ENCODE data around the gene PLXNB1. TPM values are rescaled to one million over a fixed set of nuclear protein-coding genes. Genes with fewer than 3 reads are reported as not detected.

PLXNB1 gene
- total RNA-seq, 2 experiments from 2014 or later = 2.3 to 2.5 TPM

DNA sequence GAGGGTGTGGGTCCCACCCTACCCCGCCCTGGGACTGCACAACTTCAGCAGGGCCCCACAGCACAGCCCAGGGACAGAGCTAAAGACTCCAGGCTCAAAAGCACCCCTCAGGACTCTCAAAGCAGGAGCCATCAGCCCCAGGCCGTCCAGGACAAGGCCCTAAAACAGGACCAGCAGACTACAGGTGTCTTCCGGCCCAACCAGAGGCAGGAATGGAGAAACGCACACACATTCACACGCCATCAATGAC, 42.7 kb upstream of the PLXNB1 start:
- H3K27me3 Mint-ChIP-seq = no peaks in the 10 kb centered on the region
- POLR2A ChIA-PET = no interaction called here

DNA sequence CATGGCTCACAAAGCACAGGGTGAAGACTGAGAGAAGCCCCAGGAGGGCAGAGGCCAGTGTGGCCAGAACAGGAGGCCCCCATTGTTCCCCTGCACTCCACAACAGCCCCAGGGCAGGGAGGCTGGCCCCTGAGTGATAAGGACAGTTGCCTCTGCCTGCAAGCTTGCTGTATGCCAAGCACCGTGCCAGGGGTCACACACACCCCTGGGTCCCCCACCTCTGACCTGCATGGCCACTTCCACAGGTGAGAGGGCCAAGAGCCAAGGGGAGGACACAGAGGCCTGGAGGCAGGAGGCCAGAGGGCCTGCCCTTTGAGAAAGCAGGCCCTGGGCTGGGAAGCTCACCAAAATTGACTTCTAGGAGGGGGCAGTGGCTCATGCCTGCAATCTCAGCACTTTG, 40.4 kb upstream of the PLXNB1 start:
- CTCF ChIA-PET = interaction anchor here (0.9 to 6.5 kb wide), 3 partner anchors 24 to 37 kb away, joined by 3 to 34 read pairs (median 3); partner anchors contain the start of gene ATRIP
- Mint-ChIP-seq H3K4me1 (peaks cover 64% of the 10 kb centered on the region), H3K9me3 (no peaks in the 10 kb centered on the region), H3K27ac (peak overlapping the region; percentile 98), H3K27me3 (no peaks in the 10 kb centered on the region), H3K4me3 (peak overlapping the region; percentile 35), H3K36me3 (ENCODE audit: low read depth) (peaks cover 60% of the 10 kb centered on the region)
- no peak for DNase-seq
- POLR2A ChIA-PET = interaction anchor here (0.6 to 0.8 kb wide), 2 partner anchors 9 to 35 kb away, joined by 4 read pairs; no protein-coding TSS in a partner anchor

More for the DNA sequence above, 42.7 kb upstream of the PLXNB1 start:
- CTCF ChIA-PET = interaction anchor here (0.9 to 6.5 kb wide), 13 partner anchors 8 to 81 kb away, joined by 3 to 34 read pairs (median 3); partner anchors contain the start of genes CCDC51, PLXNB1 and TMA7
- peak overlapping the region; percentile 84 for H3K4me3 Mint-ChIP-seq
- H3K9me3 Mint-ChIP-seq = no peaks in the 10 kb centered on the region
- no peak for DNase-seq
- H3K27ac Mint-ChIP-seq = peak overlapping the region; percentile 98
- H3K36me3 Mint-ChIP-seq (ENCODE audit: low read depth) = peaks cover 46% of the 10 kb centered on the region
- H3K4me1 Mint-ChIP-seq = peaks cover 73% of the 10 kb centered on the region

DNA sequence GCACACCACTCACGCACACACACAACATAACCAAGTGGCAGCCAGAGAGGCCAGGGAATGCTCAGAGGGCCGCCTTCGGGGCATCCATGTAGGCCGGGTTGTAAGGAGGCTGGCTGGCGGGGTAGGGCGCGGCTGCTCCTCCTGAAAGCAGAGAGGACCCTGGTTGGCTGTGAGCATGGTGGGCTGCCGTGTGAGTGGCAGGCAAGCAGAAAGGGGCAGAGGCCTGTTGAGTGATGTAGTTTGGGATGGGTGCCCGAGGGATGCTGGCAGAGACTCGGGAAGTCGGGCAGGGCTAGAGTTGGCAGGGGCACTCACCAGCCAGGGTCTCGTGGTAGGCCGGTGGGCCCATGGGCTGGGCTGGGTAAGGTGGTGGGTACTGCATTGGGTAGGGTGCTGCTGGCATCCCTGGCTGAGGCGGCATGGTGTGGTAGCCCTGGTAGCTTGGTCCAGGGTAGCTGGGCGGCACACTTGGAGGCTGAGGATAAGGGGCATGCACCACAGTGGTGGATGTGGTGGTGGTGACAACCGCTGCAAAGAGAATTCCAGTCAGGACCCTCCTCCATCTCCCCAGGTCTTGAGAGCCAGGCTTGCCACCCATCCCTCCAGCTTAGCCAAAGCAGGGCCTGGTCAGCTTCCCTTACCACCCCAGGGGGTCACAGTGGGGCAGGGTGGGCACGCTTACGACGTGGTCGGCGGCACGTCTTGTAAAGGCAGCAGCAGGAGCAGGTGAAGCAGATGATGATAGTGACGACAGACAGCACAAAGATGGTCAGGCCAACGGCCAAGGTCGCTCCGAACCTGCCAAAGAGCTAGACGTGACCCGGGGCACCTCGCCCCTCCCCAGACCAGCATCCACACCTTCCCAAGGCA, 39.4 kb upstream of the PLXNB1 start:
- Mint-ChIP-seq H3K4me1 (peaks cover 59% of the 10 kb centered on the region), H3K27ac (peak overlapping the region; percentile 98), H3K9me3 (no peaks in the 10 kb centered on the region), H3K27me3 (no peaks in the 10 kb centered on the region), H3K36me3 (ENCODE audit: low read depth) (peaks cover 55% of the 10 kb centered on the region), H3K4me3 (peak overlapping the region; percentile 87)
- POLR2A ChIA-PET = interaction anchor here (0.5 kb wide), 1 partner anchor 23 kb away, joined by 3 read pairs; the partner anchor contains the start of gene ATRIP
- CTCF ChIA-PET = interaction anchor here (0.7 to 6.5 kb wide), 4 partner anchors 23 to 38 kb away, joined by 3 to 34 read pairs (median 3); partner anchors contain the start of gene ATRIP
- DNase-seq = no peak

DNA sequence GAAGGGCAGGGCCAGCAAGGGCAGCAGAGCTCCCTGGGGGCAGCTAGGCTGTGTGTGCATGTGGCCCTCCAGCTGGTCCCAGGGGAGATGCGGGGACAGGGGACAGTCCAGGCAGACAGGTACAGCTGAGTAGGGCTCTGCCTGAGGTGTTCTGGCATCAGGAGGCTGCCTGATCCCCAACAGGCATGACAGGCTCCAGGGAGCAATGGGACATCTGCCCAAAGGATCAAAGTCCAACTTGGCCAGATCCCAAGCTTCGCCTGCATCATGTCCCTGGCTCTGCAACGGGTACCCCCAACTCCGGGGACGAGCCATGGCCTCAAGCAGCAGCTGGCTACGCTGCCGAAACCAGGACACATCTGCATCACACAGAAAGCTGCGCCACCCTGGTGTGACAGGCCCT, 38.4 kb upstream of the PLXNB1 start:
- DNase-seq = no peak
- Mint-ChIP-seq H3K4me1 (peaks cover 52% of the 10 kb centered on the region), H3K27me3 (no peaks in the 10 kb centered on the region), H3K4me3 (peak overlapping the region; percentile 87), H3K36me3 (ENCODE audit: low read depth) (peaks cover 54% of the 10 kb centered on the region), H3K27ac (peak overlapping the region; percentile 97), H3K9me3 (no peaks in the 10 kb centered on the region)
- CTCF ChIA-PET = interaction anchor here (6.5 kb wide), 1 partner anchor 32 kb away, joined by 34 read pairs; no protein-coding TSS in a partner anchor
- POLR2A ChIA-PET = interaction anchor here (0.5 to 0.6 kb wide), 2 partner anchors 22 to 1386 kb away, joined by 3 read pairs; partner anchors contain the start of gene ATRIP

DNA sequence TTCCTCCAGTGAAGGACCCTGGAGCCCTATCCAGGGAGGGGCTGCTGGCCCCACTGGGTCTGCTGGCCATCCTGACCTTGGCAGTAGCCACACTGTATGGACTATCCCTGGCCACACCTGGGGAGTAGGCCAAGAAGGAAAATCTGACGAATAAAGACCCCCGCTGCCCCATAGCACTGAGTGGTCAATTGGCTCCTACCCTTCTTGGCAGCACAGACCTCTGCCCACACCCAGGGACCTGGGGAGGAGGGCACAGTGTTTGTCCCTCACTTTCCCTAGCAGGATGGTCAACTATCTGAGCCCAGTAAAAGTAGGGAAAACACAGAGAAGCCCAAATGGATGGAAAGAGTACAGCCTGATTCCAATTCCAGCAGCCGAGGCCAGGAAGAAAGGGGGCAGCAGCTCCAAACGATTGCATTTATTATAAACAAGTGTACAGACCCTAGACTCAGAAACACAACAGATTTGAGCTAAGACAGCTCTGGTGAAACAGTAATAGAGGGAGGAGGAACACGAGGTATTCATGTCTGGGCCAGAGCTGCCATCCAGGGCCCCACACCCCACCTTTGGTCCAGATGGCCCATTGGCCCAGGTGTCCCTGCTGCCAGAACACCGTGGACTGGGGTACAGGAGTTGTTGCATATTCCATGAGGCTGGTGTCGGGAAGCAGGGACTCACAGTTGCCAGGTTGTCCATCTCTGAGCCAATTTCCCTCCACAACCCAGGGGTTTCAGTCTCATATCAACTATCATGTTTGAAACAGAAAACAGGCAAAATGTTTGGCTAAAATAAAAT, 37.8 kb upstream of the PLXNB1 start:
- H3K4me1 Mint-ChIP-seq = peaks cover 49% of the 10 kb centered on the region
- CTCF ChIA-PET = interaction anchor here (0.5 to 6.5 kb wide), 5 partner anchors 14 to 134 kb away, joined by 3 to 34 read pairs (median 3); partner anchors contain the start of gene ATRIP
- POLR2A ChIA-PET = interaction anchor here (0.6 kb wide), 1 partner anchor 1386 kb away, joined by 3 read pairs; no protein-coding TSS in a partner anchor
- peak overlapping the region; percentile 97 for H3K27ac Mint-ChIP-seq
- peak overlapping the region; percentile 87 for H3K4me3 Mint-ChIP-seq
- no peak for DNase-seq
- no peaks in the 10 kb centered on the region for H3K27me3 Mint-ChIP-seq
- peaks cover 51% of the 10 kb centered on the region for H3K36me3 Mint-ChIP-seq (ENCODE audit: low read depth)
- no peaks in the 10 kb centered on the region for H3K9me3 Mint-ChIP-seq

DNA sequence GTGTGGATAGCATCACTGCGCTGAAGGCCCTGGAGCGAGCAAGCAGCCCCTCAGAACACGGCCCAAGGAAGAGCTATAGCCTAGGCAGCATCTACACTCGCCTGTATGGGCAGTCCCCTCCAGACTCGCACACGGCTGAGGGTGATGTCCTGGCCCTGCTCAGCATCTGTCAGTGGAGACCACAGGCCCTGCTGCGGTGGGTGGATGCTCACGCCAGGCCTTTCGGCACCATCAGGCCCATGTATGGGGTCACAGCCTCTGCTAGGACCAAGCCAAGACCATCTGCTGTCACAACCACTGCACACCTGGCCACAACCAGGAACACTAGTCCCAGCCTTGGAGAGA, 37.2 kb upstream of the PLXNB1 start:
- Mint-ChIP-seq H3K4me3 (peak overlapping the region; percentile 87), H3K27me3 (no peaks in the 10 kb centered on the region), H3K27ac (peak overlapping the region; percentile 97), H3K4me1 (peaks cover 49% of the 10 kb centered on the region), H3K36me3 (ENCODE audit: low read depth) (peaks cover 51% of the 10 kb centered on the region), H3K9me3 (no peaks in the 10 kb centered on the region)
- POLR2A ChIA-PET = interaction anchor here (0.9 kb wide), 1 partner anchor 12 kb away, joined by 3 read pairs; no protein-coding TSS in a partner anchor
- CTCF ChIA-PET = interaction anchor here (0.5 to 1.8 kb wide), 7 partner anchors 13 to 135 kb away, joined by 3 to 9 read pairs (median 3); partner anchors contain the start of genes ATRIP, CCDC51 and TMA7
- DNase-seq = no peak

DNA sequence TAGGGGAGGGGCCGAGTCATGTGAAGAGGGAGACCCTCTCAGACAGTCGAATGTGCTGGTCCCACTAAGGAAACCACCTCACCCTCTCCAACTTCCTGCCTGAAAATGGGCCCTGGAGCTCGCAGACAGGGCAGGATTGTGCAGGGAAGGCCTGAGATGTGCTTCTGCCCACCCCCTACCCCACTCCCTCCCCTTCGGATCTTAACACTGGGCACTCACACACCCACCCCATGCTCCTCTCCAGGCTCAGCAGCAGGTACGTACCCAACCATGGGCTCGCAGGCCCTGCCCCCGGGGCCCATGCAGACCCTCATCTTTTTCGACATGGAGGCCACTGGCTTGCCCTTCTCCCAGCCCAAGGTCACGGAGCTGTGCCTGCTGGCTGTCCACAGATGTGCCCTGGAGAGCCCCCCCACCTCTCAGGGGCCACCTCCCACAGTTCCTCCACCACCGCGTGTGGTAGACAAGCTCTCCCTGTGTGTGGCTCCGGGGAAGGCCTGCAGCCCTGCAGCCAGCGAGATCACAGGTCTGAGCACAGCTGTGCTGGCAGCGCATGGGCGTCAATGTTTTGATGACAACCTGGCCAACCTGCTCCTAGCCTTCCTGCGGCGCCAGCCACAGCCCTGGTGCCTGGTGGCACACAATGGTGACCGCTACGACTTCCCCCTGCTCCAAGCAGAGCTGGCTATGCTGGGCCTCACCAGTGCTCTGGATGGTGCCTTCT, 36.7 kb upstream of the PLXNB1 start:
- H3K27ac Mint-ChIP-seq = peak overlapping the region; percentile 97
- ChIA-PET CTCF (interaction anchor here (0.7 to 1.8 kb wide), 7 partner anchors 13 to 83 kb away, joined by 3 to 9 read pairs (median 3); partner anchors contain the start of genes ATRIP, CCDC51 and TMA7), POLR2A (interaction anchor here (0.9 kb wide), 1 partner anchor 13 kb away, joined by 3 read pairs; no protein-coding TSS in a partner anchor)
- no peaks in the 10 kb centered on the region for H3K27me3 Mint-ChIP-seq
- H3K9me3 Mint-ChIP-seq = no peaks in the 10 kb centered on the region
- peaks cover 51% of the 10 kb centered on the region for H3K36me3 Mint-ChIP-seq (ENCODE audit: low read depth)
- peak; percentile 42 for DNase-seq
- H3K4me1 Mint-ChIP-seq = peaks cover 49% of the 10 kb centered on the region
- peak overlapping the region; percentile 87 for H3K4me3 Mint-ChIP-seq

DNA sequence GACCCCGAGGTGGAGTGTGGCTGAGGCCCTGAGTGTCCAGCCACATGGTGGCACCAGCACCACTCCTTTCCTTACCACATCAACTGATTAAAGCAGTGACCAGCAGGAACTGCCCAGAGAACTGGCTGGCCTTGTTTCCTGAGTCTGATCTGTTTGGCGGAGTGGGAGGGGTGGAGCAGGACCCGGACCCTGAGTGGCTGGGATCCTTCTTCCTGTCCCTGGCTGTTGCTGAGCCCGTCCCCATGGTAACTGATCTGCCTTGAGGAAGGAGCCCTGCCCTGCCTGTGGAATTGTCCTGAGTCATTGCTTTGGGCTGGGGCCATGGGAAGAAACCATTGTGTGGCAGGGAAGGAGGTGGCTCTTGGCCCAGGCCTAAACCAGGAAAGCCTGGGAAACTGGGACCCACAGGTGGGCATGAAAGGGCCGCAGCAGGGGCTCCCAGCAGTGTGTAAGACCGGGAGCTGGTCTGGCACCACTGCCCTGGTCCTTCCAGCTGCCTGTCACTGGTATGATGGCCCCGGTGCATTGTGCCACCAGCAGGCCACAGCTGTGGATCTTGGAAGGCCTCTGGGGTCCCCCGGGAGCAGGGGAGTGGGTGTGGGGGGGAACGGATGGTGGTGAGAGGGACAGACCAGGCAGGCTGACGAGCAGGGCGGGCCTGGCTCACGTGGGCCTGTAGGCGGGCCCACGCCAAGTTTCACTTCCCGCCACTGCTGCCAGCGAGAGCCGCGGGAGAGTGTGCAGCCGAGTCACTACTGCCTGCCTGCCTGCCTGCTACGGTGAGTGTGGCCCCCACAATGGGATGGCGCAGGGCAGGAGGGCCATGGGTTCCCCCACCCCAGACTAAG, 35.9 kb upstream of the PLXNB1 start:
- no peaks in the 10 kb centered on the region for H3K27me3 Mint-ChIP-seq
- DNase-seq = peak; percentile 85
- peak overlapping the region; percentile 97 for H3K27ac Mint-ChIP-seq
- peaks cover 53% of the 10 kb centered on the region for H3K4me1 Mint-ChIP-seq
- no peaks in the 10 kb centered on the region for H3K9me3 Mint-ChIP-seq
- peaks cover 58% of the 10 kb centered on the region for H3K36me3 Mint-ChIP-seq (ENCODE audit: low read depth)
- ChIA-PET CTCF (interaction anchor here (0.7 to 1.8 kb wide), 4 partner anchors 8 to 65 kb away, joined by 3 to 9 read pairs (median 4); partner anchors contain the start of genes CCDC51 and TMA7), POLR2A (no interaction called here)
- peak overlapping the region; percentile 87 for H3K4me3 Mint-ChIP-seq

DNA sequence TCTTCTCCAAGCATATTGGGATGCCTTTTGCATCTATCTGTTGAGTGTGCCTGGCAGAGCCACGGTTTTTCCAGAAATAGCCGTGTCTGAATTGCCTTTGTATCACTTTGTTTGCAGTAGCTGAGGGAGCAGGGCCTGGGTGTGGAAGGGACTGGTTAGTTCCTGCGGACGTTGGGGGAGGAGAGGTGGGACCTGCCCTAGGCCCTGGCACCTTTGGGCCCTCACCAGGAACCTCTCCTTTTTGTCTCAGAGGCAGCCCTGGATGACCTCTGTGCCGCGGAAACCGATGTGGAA, 35.3 kb upstream of the PLXNB1 start:
- peaks cover 62% of the 10 kb centered on the region for H3K36me3 Mint-ChIP-seq (ENCODE audit: low read depth)
- POLR2A ChIA-PET = no interaction called here

DNA sequence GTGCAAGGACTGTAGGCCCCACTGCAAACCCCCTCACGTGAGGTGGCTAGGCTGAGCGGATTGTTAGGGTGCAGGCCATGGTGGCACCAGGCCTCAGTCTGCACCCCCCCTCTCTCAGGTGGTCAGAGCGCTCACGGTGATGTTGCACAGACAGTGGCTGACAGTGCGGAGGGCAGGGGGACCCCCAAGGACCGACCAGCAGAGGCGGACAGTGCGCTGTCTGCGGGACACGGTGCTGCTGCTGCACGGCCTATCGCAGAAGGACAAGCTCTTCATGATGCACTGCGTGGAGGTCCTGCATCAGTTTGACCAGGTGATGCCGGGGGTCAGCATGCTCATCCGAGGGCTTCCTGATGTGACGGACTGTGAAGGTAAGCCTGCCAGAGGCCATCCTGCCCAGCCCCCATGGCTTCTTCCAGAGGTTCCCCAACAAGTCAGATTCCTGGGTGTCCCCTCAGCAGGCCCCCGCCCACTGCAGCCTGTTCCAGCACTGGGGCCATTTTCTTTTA, 34.9 kb upstream of the PLXNB1 start:
- no peak overlapping the region for H3K4me3 Mint-ChIP-seq
- peaks cover 52% of the 10 kb centered on the region for H3K4me1 Mint-ChIP-seq
- H3K9me3 Mint-ChIP-seq = no peaks in the 10 kb centered on the region
- H3K27me3 Mint-ChIP-seq = no peaks in the 10 kb centered on the region
- ChIA-PET POLR2A (no interaction called here), CTCF (interaction anchor here (0.7 to 1.6 kb wide), 3 partner anchors 9 to 19 kb away, joined by 3 to 5 read pairs (median 5); partner anchors contain the start of gene ATRIP)
- peak overlapping the region; percentile 97 for H3K27ac Mint-ChIP-seq
- peaks cover 61% of the 10 kb centered on the region for H3K36me3 Mint-ChIP-seq (ENCODE audit: low read depth)
- DNase-seq = no peak

More for the DNA sequence above, 35.3 kb upstream of the PLXNB1 start:
- peak overlapping the region; percentile 87 for H3K4me3 Mint-ChIP-seq
- H3K4me1 Mint-ChIP-seq = peaks cover 54% of the 10 kb centered on the region
- peak overlapping the region; percentile 97 for H3K27ac Mint-ChIP-seq
- no peaks in the 10 kb centered on the region for H3K27me3 Mint-ChIP-seq
- DNase-seq = no peak
- CTCF ChIA-PET = interaction anchor here (0.7 kb wide), 1 partner anchor 8 kb away, joined by 3 read pairs; no protein-coding TSS in a partner anchor
- no peaks in the 10 kb centered on the region for H3K9me3 Mint-ChIP-seq

DNA sequence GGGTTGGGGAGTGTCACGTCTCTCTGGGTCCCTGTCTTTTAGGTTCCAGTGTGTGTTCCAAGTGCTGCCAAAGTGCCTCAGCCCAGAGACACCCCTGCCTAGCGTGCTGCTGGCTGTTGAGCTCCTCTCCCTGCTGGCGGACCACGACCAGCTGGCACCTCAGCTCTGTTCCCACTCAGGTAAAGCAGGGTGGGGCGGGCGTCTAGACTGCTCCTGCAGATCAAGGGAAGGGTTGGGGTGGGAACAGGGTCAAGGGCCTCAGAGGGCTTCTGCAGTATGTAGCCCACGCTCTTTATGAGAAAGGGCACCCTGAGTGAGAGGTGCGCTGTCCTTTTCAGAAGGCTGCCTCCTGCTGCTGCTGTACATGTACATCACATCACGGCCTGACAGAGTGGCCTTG, 33.8 kb upstream of the PLXNB1 start:
- DNase-seq = no peak
- ChIA-PET POLR2A (no interaction called here), CTCF (interaction anchor here (0.6 to 2.9 kb wide), 4 partner anchors 10 to 44 kb away, joined by 4 to 17 read pairs (median 5); partner anchors contain the start of gene ATRIP)
- Mint-ChIP-seq H3K4me3 (no peak overlapping the region), H3K27me3 (no peaks in the 10 kb centered on the region), H3K4me1 (peaks cover 42% of the 10 kb centered on the region), H3K9me3 (no peaks in the 10 kb centered on the region), H3K36me3 (ENCODE audit: low read depth) (peaks cover 55% of the 10 kb centered on the region), H3K27ac (no peak overlapping the region)
